ENCODE data around the gene ABCC4. TPM values are rescaled to one million over a fixed set of nuclear protein-coding genes. Genes with fewer than 3 reads are reported as not detected.

Gene ABCC4
- polyA plus RNA-seq, 1 donor from 2014 or later: 2.4 TPM

- H3K36me3 ChIP-seq (ENCODE audit: insufficient read depth, low read length): no peaks in the 10 kb centered on the region
- TF ChIP-seq REST (IDR thresholded peaks at IDR 0.05; ENCODE audit: borderline replicate concordance) (no peak), CTCF (IDR thresholded peaks at IDR 0.05; ENCODE audit: poor library complexity, severe bottlenecking) (no peak), SMC3 (conservative IDR thresholded peaks at IDR 0.05; ENCODE audit: poor library complexity) (no peak), POLR2AphosphoS5 (IDR thresholded peaks at IDR 0.05) (no peak), TAF1 (IDR thresholded peaks at IDR 0.05; ENCODE audit: low read depth) (no peak), EZH2 (IDR thresholded peaks at IDR 0.05; ENCODE audit: borderline replicate concordance, insufficient read depth, low read length, poor library complexity, severe bottlenecking) (no peak), EP300 (conservative IDR thresholded peaks at IDR 0.05; ENCODE audit: poor library complexity, severe bottlenecking) (no peak), MXI1 (conservative IDR thresholded peaks at IDR 0.05; ENCODE audit: poor library complexity, severe bottlenecking) (no peak), RAD21 (conservative IDR thresholded peaks at IDR 0.05) (no peak)
- H4K20me1 ChIP-seq (ENCODE audit: insufficient read depth): no peaks in the 10 kb centered on the region
- H3K4me2 ChIP-seq (ENCODE audit: low read length): no peak overlapping the region
- H3K9ac ChIP-seq (ENCODE audit: low read length): no peak overlapping the region
- H3K9me2 ChIP-seq (ENCODE audit: insufficient read depth, low read length): no peaks in the 10 kb centered on the region
- H3K79me2 ChIP-seq (replicated peaks; ENCODE audit: insufficient read depth, low read length): no peaks in the 10 kb centered on the region
- no peak overlapping the region for H2AFZ ChIP-seq (ENCODE audit: low read depth, low read length)
- no peaks in the 10 kb centered on the region for H3K27me3 ChIP-seq (ENCODE audit: insufficient read depth, low read depth, low read length)
- H3K4me3 ChIP-seq (ENCODE audit: low read length): no peak overlapping the region
- no peaks in the 10 kb centered on the region for H3K9me3 ChIP-seq (ENCODE audit: low read length)
- no peaks in the 10 kb centered on the region for H3F3A ChIP-seq (ENCODE audit: insufficient read depth, low read length, poor library complexity, severe bottlenecking)
- H3K27ac ChIP-seq (ENCODE audit: low read length): no peak overlapping the region
Measured at GRCh38 chr13:95236774-95237173, 64.5 kb downstream of the ABCC4 start.

- TF ChIP-seq POLR2AphosphoS5 (IDR thresholded peaks at IDR 0.05) (no peak), EZH2 (IDR thresholded peaks at IDR 0.05; ENCODE audit: borderline replicate concordance, insufficient read depth, low read length, poor library complexity, severe bottlenecking) (no peak), TAF1 (IDR thresholded peaks at IDR 0.05; ENCODE audit: low read depth) (no peak), REST (IDR thresholded peaks at IDR 0.05; ENCODE audit: borderline replicate concordance) (no peak), RAD21 (conservative IDR thresholded peaks at IDR 0.05) (no peak), MXI1 (conservative IDR thresholded peaks at IDR 0.05; ENCODE audit: poor library complexity, severe bottlenecking) (no peak), EP300 (conservative IDR thresholded peaks at IDR 0.05; ENCODE audit: poor library complexity, severe bottlenecking) (no peak), SMC3 (conservative IDR thresholded peaks at IDR 0.05; ENCODE audit: poor library complexity) (no peak), CTCF (IDR thresholded peaks at IDR 0.05; ENCODE audit: poor library complexity, severe bottlenecking) (no peak)
- no peak overlapping the region for H3K4me3 ChIP-seq (ENCODE audit: low read length)
- no peaks in the 10 kb centered on the region for H3F3A ChIP-seq (ENCODE audit: insufficient read depth, low read length, poor library complexity, severe bottlenecking)
- H3K4me2 ChIP-seq (ENCODE audit: low read length): no peak overlapping the region
- no peaks in the 10 kb centered on the region for H3K36me3 ChIP-seq (ENCODE audit: insufficient read depth, low read length)
- H3K27ac ChIP-seq (ENCODE audit: low read length): no peak overlapping the region
- no peaks in the 10 kb centered on the region for H3K9me3 ChIP-seq (ENCODE audit: low read length)
- H3K9ac ChIP-seq (ENCODE audit: low read length): no peak overlapping the region
- H4K20me1 ChIP-seq (ENCODE audit: insufficient read depth): no peaks in the 10 kb centered on the region
- no peaks in the 10 kb centered on the region for H3K79me2 ChIP-seq (replicated peaks; ENCODE audit: insufficient read depth, low read length)
- H3K9me2 ChIP-seq (ENCODE audit: insufficient read depth, low read length): no peaks in the 10 kb centered on the region
- no peak overlapping the region for H2AFZ ChIP-seq (ENCODE audit: low read depth, low read length)
- no peaks in the 10 kb centered on the region for H3K27me3 ChIP-seq (ENCODE audit: insufficient read depth, low read depth, low read length)
Measured at GRCh38 chr13:95235974-95236373, 65.3 kb downstream of the ABCC4 start.

Measured in neural cell (in vitro differentiated cells).